ENCODE measurements around the gene GVQW3. TPM values are rescaled to one million over a fixed set of nuclear protein-coding genes. Genes with fewer than 3 reads are reported as not detected.

Gene GVQW3
- polyA plus RNA-seq, 2 of the 4 experiments (the other 2 are of a cell fraction) = 3.6 to 3.8 TPM

DNA sequence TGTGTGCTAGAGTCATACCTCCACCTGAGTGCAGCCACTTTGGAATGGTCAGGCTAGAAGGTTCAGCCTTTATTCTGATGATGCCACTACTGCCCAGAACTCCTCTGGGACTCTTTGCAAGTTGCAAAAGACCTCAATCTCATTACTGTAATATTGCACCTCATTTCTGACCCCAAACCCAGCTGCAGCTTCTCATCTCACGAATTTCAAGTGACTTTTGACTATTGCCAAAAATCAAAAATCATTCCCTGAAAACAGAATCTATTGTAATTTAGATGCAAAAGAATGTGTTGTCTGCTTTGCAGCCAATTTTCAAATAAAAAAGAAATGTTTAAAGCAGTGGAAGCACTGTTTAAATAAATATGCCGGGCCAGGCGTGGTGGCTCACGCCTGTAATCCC is 25.2 kb downstream of the GVQW3 start:
- Histone ChIP-seq H3K4me1 (no peaks in the 10 kb centered on the region), H3K27ac (no peak overlapping the region), H3K4me3 (no peak overlapping the region), H3K4me2 (no peak overlapping the region), H3K9me3 (no peaks in the 10 kb centered on the region)
- DNase-seq (ENCODE audit: low read depth in 1 of 2, low spot score in 1 of 2) (no peak), ATAC-seq (no peak), FAIRE-seq (no peak)
- TF ChIP-seq HEYL (CRISPR knock-in tag; IDR thresholded peaks at IDR 0.05) (no peak), EP300 (IDR thresholded peaks at IDR 0.05) (no peak), TP53 (CRISPR knock-in tag; IDR thresholded peaks at IDR 0.05) (no peak), PHF8 (IDR thresholded peaks at IDR 0.05; ENCODE audit: borderline replicate concordance, low read depth) (no peak), FOSL2 (IDR thresholded peaks at IDR 0.05) (no peak), FOSL2 (CRISPR knock-in tag; IDR thresholded peaks at IDR 0.05) (no peak), ESRRA (IDR thresholded peaks at IDR 0.05; ENCODE audit: borderline replicate concordance, low read length) (no peak)
- ChIA-PET POLR2A (no interaction called here), CTCF (interaction anchor here (1.3 to 1.4 kb wide), 2 partner anchors 23 to 54 kb away, joined by 3 to 4 read pairs; no protein-coding TSS in a partner anchor)
- 77% methylated on average over 4 of the region's 4 CpGs for WGBS (ENCODE audit: missing lambda C conversion rate)

DNA sequence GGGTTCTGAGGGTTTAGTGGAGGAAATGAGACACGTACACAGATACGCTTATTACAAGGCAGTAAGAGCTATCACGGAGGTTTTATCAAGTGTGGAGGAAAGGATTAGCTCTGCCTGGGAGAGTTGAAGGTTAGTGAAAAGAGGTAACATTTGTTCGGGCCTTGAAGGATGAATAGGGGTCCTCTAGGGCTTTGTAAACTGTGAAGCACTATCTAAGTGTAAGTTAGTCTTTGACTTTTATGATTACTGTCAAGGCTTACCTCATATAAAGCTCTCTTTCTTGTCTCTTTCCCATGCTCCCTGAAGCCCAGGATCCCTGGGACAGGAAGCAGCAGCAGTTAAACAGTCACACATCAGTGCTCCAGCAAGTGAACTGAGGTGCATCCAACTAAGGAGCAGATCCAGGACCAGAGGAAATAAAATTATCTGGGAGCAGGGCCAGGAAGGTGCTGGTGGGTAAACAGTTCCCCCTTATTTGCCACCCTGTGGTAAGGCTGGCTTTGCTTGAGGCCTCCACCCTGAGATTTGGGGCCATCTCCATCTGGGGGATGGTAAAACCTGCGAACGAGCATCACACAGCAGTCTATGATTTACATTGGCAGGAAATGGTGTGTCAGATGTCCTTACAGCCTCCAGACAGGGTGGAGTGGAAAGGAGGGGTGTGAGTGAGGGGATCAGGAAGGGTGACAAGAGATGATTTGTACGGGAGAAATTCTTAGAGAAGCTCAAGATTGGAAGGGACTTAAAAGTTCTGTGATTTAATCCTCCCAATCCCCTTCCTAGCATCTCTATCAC is 27.2 kb downstream of the GVQW3 start:
- H3K4me1 ChIP-seq = no peaks in the 10 kb centered on the region
- 68% methylated on average over 7 of the region's 7 CpGs for WGBS (ENCODE audit: missing lambda C conversion rate)
- H3K4me2 ChIP-seq = no peak overlapping the region
- H3K27ac ChIP-seq = no peak overlapping the region
- ATAC-seq = no peak
- H3K9me3 ChIP-seq = no peaks in the 10 kb centered on the region
- no peak for FAIRE-seq
- TF ChIP-seq FOSL2 (IDR thresholded peaks at IDR 0.05) (no peak), FOSL2 (CRISPR knock-in tag; IDR thresholded peaks at IDR 0.05) (no peak), ZC3H11A (IDR thresholded peaks at IDR 0.05) (no peak), EHMT2 (IDR thresholded peaks at IDR 0.05; ENCODE audit: low read depth) (no peak), CEBPB (IDR thresholded peaks at IDR 0.05) (no peak), MAFK (IDR thresholded peaks at IDR 0.05; ENCODE audit: partially characterized antibody) (no peak), NFE2L2 (conservative IDR thresholded peaks at IDR 0.05; ENCODE audit: low read length) (no peak), MAZ (IDR thresholded peaks at IDR 0.05; ENCODE audit: borderline replicate concordance, low read depth, low read length) (no peak), ESRRA (IDR thresholded peaks at IDR 0.05; ENCODE audit: borderline replicate concordance, low read length) (no peak), HOXA7 (CRISPR knock-in tag; IDR thresholded peaks at IDR 0.05) (no peak), FOSB (CRISPR knock-in tag; IDR thresholded peaks at IDR 0.05) (no peak), RAD21 (conservative IDR thresholded peaks at IDR 0.05 in 1 of 2, IDR thresholded peaks at IDR 0.05 in 1 of 2) (no peak), POLR2A (IDR thresholded peaks at IDR 0.05; ENCODE audit: low read length) (no peak), EHF (CRISPR knock-in tag; IDR thresholded peaks at IDR 0.05) (no peak), FOXS1 (CRISPR knock-in tag; IDR thresholded peaks at IDR 0.05) (no peak), MYC (IDR thresholded peaks at IDR 0.05; ENCODE audit: borderline replicate concordance, low read length) (no peak), JUN (IDR thresholded peaks at IDR 0.05) (no peak)
- no peak overlapping the region for H3K4me3 ChIP-seq
- ChIA-PET CTCF (interaction anchor here (0.6 to 3.1 kb wide), 3 partner anchors 12 to 59 kb away, joined by 3 to 11 read pairs (median 4); no protein-coding TSS in a partner anchor), POLR2A (no interaction called here)
- DNase-seq (ENCODE audit: low read depth in 1 of 2, low spot score in 1 of 2) = no peak

DNA sequence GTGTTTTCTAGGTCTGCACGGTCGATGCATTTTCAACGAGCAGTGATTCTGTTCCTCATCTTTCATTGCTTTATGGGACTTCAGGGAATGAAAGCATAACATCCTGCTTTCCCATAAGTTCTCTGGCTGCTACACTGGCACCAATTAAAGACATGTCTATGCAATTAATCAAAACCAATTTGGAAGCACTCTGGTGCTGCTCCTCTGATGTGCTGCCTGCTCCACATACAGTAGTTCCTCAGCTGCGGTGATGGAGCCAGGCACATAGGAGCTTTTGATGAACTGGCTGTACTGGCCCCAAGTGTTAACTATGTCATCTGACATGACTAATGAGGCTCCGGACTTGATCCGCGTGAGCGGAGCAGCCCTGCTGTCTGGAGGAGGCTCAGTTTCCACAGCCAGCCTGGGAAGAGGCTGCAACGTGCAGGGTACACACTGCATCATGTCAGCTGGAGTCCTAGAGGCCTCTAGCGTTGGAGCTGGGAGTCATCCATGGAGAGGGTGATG is 29.8 kb downstream of the GVQW3 start:
- Histone ChIP-seq H3K4me3 (no peak overlapping the region), H3K27ac (no peak overlapping the region), H3K4me2 (no peak overlapping the region), H3K4me1 (no peaks in the 10 kb centered on the region), H3K9me3 (no peaks in the 10 kb centered on the region)
- CTCF ChIA-PET = interaction anchor here (1.9 kb wide), 1 partner anchor 9 kb away, joined by 9 read pairs; no protein-coding TSS in a partner anchor
- no peak for FAIRE-seq
- WGBS (ENCODE audit: missing lambda C conversion rate) = 70% methylated on average over 9 of the region's 10 CpGs
- no peak for DNase-seq (ENCODE audit: low read depth in 1 of 2, low spot score in 1 of 2)
- ATAC-seq = no peak; a peak in 1 of 6 replicates
- TF ChIP-seq JUN (IDR thresholded peaks at IDR 0.05) = no peak
- TF ChIP-seq POLR2AphosphoS2 (conservative IDR thresholded peaks at IDR 0.05; ENCODE audit: low read length) = no peak
- no peak for TF ChIP-seq NPAS2 (CRISPR knock-in tag; IDR thresholded peaks at IDR 0.05; ENCODE audit: borderline replicate concordance)
- TF ChIP-seq, protein P1, sequence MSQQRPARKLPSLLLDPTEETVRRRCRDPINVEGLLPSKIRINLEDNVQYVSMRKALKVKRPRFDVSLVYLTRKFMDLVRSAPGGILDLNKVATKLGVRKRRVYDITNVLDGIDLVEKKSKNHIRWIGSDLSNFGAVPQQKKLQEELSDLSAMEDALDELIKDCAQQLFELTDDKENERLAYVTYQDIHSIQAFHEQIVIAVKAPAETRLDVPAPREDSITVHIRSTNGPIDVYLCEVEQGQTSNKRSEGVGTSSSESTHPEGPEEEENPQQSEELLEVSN (IDR thresholded peaks at IDR 0.05; ENCODE audit: borderline replicate concordance, low read depth) = no peak
- no peak for TF ChIP-seq CHD4 (IDR thresholded peaks at IDR 0.05; ENCODE audit: borderline replicate concordance)
- TF ChIP-seq EP300 (IDR thresholded peaks at IDR 0.05) = no peak
- TF ChIP-seq, protein P2, sequence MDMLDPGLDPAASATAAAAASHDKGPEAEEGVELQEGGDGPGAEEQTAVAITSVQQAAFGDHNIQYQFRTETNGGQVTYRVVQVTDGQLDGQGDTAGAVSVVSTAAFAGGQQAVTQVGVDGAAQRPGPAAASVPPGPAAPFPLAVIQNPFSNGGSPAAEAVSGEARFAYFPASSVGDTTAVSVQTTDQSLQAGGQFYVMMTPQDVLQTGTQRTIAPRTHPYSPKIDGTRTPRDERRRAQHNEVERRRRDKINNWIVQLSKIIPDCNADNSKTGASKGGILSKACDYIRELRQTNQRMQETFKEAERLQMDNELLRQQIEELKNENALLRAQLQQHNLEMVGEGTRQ (IDR thresholded peaks at IDR 0.05) = no peak
- no peak for TF ChIP-seq RFX5 (IDR thresholded peaks at IDR 0.05)
- no peak for TF ChIP-seq ZFP36 (IDR thresholded peaks at IDR 0.05; ENCODE audit: borderline replicate concordance, partially characterized antibody)
- no peak for TF ChIP-seq MAZ (IDR thresholded peaks at IDR 0.05; ENCODE audit: borderline replicate concordance, low read depth, low read length)
- TF ChIP-seq KDM5A (IDR thresholded peaks at IDR 0.05) = no peak
- TF ChIP-seq ESRRA (IDR thresholded peaks at IDR 0.05; ENCODE audit: borderline replicate concordance, low read length) = no peak
- TF ChIP-seq BHLHE40 (IDR thresholded peaks at IDR 0.05; ENCODE audit: low read depth, low read length) = no peak
- no peak for TF ChIP-seq RAD21 (conservative IDR thresholded peaks at IDR 0.05 in 1 of 2, IDR thresholded peaks at IDR 0.05 in 1 of 2)
- TF ChIP-seq ZNF302 (CRISPR knock-in tag; IDR thresholded peaks at IDR 0.05) = no peak
- TF ChIP-seq, protein P3, sequence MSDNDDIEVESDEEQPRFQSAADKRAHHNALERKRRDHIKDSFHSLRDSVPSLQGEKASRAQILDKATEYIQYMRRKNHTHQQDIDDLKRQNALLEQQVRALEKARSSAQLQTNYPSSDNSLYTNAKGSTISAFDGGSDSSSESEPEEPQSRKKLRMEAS (IDR thresholded peaks at IDR 0.05) = no peak
- TF ChIP-seq SMC3 (IDR thresholded peaks at IDR 0.05) = no peak
- POLR2A ChIA-PET = no interaction called here
